NCI-H345 treated with DMSO at 0.1 percent for 48 hours (cell line): Measurements from ENCODE around the gene ECEL1.

Experiments
- DNase-seq: peaks from one replicate; lab custom pipeline; 2025; ENCODE audit not compliant: unreplicated experiment; lab: John Stamatoyannopoulos, UW

Gene ECEL1

GRCh38 chr2:232498452-232498851, 10.8 kb upstream of the ECEL1 start:
- no peak for DNase-seq

GRCh38 chr2:232497348-232497747, 9.7 kb upstream of the ECEL1 start:
- no peak for DNase-seq

- DNase-seq: no peak
These were observed 9.1 kb upstream of the ECEL1 start for GRCh38 chr2:232496501-232497270.

GRCh38 chr2:232495292-232495691, 7.7 kb upstream of the ECEL1 start:
- no peak for DNase-seq

- DNase-seq: no peak
These were observed 6.9 kb upstream of the ECEL1 start for GRCh38 chr2:232494542-232494941.

- no peak for DNase-seq
These were observed 6.3 kb upstream of the ECEL1 start for GRCh38 chr2:232493701-232494474.

- no peak for DNase-seq
These were observed 5.5 kb upstream of the ECEL1 start for GRCh38 chr2:232492963-232493700.

- no peak for DNase-seq
These were observed 4.7 kb upstream of the ECEL1 start for GRCh38 chr2:232492236-232492848.

- DNase-seq: no peak
These were observed 3.6 kb upstream of the ECEL1 start for GRCh38 chr2:232491139-232491780.

- no peak for DNase-seq
These were observed 2.8 kb upstream of the ECEL1 start for GRCh38 chr2:232490221-232491138.

- DNase-seq: no peak
These were observed 2.0 kb upstream of the ECEL1 start for GRCh38 chr2:232489516-232490220.

GRCh38 chr2:232488721-232489300, 1.2 kb upstream of the ECEL1 start:
- DNase-seq: no peak

- DNase-seq: no peak
These were observed 570 bp upstream of the ECEL1 start for GRCh38 chr2:232488097-232488711.

GRCh38 chr2:232486558-232487384, 863 bp downstream of the ECEL1 start:
- no peak for DNase-seq

GRCh38 chr2:232485757-232486557, 1.7 kb downstream of the ECEL1 start:
- DNase-seq: no peak

GRCh38 chr2:232485348-232485756, 2.3 kb downstream of the ECEL1 start:
- no peak for DNase-seq
